ENCODE data around the gene HFM1. TPM values are rescaled to one million over a fixed set of nuclear protein-coding genes. Genes with fewer than 3 reads are reported as not detected.

Gene HFM1
- total and polyA plus RNA-seq, 10 of the 15 experiments (the other 5 are each of a cell fraction or from before 2014, with no cell fraction given): not detected

DNA sequence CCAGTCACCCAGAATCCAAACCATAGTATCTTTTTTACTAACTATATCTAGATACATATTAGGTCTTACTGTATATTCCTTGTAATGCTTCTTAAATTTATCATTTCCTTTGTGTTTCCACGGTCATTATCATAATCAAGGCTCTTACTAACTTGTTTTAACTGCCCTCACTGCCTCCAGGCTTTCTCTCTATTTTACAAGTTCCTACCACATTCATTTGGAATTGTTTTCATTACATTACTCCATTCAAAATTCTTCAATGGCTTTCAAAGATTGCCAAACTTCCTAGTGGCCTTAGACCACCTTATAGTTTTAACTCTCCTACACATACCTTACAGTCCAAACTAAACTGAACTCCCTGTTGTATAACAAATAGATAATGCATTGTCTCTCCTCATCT is 6.3 kb downstream of the HFM1 start:
- Histone ChIP-seq H3K79me2 (ENCODE audit: control insufficient read depth, insufficient read depth, low read length) (no peaks in the 10 kb centered on the region), H3K4me1 (ENCODE audit: control insufficient read depth, insufficient read depth, low read length) (no peaks in the 10 kb centered on the region), H2AFZ (ENCODE audit: control insufficient read depth, low read depth, low read length) (no peak overlapping the region), H3K4me3 (no peak overlapping the region), H3K27me3 (replicated peaks in 1 of 2; ENCODE audit: control insufficient read depth in 2 of 2, insufficient read depth in 2 of 2, low read length in 1 of 2) (peaks cover 0 to 3% of the 10 kb centered on the region in 2 experiments; a peak in 1 of 4 replicates), H3K9me3 (replicated peaks; ENCODE audit: control insufficient read depth, insufficient read depth, low read length) (no peaks in the 10 kb centered on the region), H3K27ac (ENCODE audit: control insufficient read depth, insufficient read depth) (no peak overlapping the region), H3K4me2 (ENCODE audit: control insufficient read depth, insufficient read depth) (no peak overlapping the region), H4K20me1 (ENCODE audit: control insufficient read depth, insufficient read depth) (no peaks in the 10 kb centered on the region), H3K9ac (ENCODE audit: control insufficient read depth, insufficient read depth, low read length) (no peak overlapping the region), H3K36me3 (ENCODE audit: control insufficient read depth in 2 of 2, insufficient read depth in 2 of 2, low read length in 1 of 2) (no peaks in the 10 kb centered on the region)
- TF ChIP-seq CBFB (IDR thresholded peaks at IDR 0.05; ENCODE audit: low read depth) (no peak), HCFC1 (IDR thresholded peaks at IDR 0.05; ENCODE audit: low read length) (no peak), BHLHE40 (IDR thresholded peaks at IDR 0.05; ENCODE audit: borderline replicate concordance in 1 of 2, low read depth in 2 of 2, low read length in 1 of 2) (no peak), PAX8 (IDR thresholded peaks at IDR 0.05) (no peak), SMAD1 (IDR thresholded peaks at IDR 0.05; ENCODE audit: low read depth, partially characterized antibody) (no peak), EZH2 (IDR thresholded peaks at IDR 0.05; ENCODE audit: borderline replicate concordance, control insufficient read depth, low read depth, low read length) (no peak), ZNF384 (IDR thresholded peaks at IDR 0.05; ENCODE audit: borderline replicate concordance, low read depth, low read length) (no peak)
- TF ChIP-seq, protein P1, sequence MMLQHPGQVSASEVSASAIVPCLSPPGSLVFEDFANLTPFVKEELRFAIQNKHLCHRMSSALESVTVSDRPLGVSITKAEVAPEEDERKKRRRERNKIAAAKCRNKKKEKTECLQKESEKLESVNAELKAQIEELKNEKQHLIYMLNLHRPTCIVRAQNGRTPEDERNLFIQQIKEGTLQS (IDR thresholded peaks at IDR 0.05; ENCODE audit: borderline replicate concordance, extremely low read depth, low read depth, low read length): no peak
- TF ChIP-seq, protein P2, sequence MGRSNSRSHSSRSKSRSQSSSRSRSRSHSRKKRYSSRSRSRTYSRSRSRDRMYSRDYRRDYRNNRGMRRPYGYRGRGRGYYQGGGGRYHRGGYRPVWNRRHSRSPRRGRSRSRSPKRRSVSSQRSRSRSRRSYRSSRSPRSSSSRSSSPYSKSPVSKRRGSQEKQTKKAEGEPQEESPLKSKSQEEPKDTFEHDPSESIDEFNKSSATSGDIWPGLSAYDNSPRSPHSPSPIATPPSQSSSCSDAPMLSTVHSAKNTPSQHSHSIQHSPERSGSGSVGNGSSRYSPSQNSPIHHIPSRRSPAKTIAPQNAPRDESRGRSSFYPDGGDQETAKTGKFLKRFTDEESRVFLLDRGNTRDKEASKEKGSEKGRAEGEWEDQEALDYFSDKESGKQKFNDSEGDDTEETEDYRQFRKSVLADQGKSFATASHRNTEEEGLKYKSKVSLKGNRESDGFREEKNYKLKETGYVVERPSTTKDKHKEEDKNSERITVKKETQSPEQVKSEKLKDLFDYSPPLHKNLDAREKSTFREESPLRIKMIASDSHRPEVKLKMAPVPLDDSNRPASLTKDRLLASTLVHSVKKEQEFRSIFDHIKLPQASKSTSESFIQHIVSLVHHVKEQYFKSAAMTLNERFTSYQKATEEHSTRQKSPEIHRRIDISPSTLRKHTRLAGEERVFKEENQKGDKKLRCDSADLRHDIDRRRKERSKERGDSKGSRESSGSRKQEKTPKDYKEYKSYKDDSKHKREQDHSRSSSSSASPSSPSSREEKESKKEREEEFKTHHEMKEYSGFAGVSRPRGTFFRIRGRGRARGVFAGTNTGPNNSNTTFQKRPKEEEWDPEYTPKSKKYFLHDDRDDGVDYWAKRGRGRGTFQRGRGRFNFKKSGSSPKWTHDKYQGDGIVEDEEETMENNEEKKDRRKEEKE (IDR thresholded peaks at IDR 0.05): no peak
- TF ChIP-seq, protein P3, sequence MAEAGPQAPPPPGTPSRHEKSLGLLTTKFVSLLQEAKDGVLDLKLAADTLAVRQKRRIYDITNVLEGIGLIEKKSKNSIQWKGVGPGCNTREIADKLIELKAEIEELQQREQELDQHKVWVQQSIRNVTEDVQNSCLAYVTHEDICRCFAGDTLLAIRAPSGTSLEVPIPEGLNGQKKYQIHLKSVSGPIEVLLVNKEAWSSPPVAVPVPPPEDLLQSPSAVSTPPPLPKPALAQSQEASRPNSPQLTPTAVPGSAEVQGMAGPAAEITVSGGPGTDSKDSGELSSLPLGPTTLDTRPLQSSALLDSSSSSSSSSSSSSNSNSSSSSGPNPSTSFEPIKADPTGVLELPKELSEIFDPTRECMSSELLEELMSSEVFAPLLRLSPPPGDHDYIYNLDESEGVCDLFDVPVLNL (IDR thresholded peaks at IDR 0.05; ENCODE audit: low read depth, low read length): no peak
- TF ChIP-seq, protein P4, sequence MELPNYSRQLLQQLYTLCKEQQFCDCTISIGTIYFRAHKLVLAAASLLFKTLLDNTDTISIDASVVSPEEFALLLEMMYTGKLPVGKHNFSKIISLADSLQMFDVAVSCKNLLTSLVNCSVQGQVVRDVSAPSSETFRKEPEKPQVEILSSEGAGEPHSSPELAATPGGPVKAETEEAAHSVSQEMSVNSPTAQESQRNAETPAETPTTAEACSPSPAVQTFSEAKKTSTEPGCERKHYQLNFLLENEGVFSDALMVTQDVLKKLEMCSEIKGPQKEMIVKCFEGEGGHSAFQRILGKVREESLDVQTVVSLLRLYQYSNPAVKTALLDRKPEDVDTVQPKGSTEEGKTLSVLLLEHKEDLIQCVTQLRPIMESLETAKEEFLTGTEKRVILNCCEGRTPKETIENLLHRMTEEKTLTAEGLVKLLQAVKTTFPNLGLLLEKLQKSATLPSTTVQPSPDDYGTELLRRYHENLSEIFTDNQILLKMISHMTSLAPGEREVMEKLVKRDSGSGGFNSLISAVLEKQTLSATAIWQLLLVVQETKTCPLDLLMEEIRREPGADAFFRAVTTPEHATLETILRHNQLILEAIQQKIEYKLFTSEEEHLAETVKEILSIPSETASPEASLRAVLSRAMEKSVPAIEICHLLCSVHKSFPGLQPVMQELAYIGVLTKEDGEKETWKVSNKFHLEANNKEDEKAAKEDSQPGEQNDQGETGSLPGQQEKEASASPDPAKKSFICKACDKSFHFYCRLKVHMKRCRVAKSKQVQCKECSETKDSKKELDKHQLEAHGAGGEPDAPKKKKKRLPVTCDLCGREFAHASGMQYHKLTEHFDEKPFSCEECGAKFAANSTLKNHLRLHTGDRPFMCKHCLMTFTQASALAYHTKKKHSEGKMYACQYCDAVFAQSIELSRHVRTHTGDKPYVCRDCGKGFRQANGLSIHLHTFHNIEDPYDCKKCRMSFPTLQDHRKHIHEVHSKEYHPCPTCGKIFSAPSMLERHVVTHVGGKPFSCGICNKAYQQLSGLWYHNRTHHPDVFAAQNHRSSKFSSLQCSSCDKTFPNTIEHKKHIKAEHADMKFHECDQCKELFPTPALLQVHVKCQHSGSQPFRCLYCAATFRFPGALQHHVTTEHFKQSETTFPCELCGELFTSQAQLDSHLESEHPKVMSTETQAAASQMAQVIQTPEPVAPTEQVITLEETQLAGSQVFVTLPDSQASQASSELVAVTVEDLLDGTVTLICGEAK (IDR thresholded peaks at IDR 0.05; ENCODE audit: borderline replicate concordance): no peak
- TF ChIP-seq, protein P5, sequence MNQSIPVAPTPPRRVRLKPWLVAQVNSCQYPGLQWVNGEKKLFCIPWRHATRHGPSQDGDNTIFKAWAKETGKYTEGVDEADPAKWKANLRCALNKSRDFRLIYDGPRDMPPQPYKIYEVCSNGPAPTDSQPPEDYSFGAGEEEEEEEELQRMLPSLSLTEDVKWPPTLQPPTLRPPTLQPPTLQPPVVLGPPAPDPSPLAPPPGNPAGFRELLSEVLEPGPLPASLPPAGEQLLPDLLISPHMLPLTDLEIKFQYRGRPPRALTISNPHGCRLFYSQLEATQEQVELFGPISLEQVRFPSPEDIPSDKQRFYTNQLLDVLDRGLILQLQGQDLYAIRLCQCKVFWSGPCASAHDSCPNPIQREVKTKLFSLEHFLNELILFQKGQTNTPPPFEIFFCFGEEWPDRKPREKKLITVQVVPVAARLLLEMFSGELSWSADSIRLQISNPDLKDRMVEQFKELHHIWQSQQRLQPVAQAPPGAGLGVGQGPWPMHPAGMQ (IDR thresholded peaks at IDR 0.05; ENCODE audit: borderline replicate concordance): no peak
- BruUV-seq (replicated peaks): no TSS peak
- ATAC-seq (no peak), FAIRE-seq (no peak), DNase-seq (ENCODE audit: low read depth, low spot score) (no peak)
- POLR2A ChIA-PET: no interaction called here
- RAD21 ChIA-PET (ENCODE audit: unreplicated experiment): no interaction called here
- intact Hi-C loops (cut with micrococcal nuclease; ENCODE audit: unreplicated experiment) (no loop called here), in situ Hi-C loops (cut with MboI) (no loop called here)
- SMC1A ChIA-PET (ENCODE audit: uncharacterized antibody, unreplicated experiment): no interaction called here
- WGBS (ENCODE audit: insufficient coverage, insufficient replicate concordance, low lambda C conversion rate, missing lambda C conversion rate): 0% methylated on average over 1 of the region's 1 CpG
- CTCF ChIA-PET: no interaction called here

All from GM12878 (cell line).